ENCODE data around the gene GYG1.

GYG1 gene

DNA sequence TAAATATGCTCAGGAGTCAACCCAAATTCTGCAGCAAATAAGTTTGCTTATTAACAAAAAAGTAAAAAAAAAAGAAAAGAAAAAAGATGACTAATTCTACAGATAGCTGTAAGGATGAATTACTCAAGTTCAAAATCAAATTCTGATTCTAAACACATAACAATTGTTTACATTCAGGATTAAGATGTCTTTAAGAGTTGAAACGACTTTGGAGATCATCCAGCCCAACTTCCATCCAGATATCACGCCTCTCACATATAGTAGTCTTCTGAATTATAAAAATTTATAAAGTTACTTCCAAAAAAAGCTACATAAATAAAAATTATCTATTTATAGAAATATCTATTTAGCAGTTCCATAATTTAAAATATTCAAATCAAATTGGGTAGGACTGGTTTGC lies 39.8 kb downstream of the GYG1 start:
- H3K9me3 ChIP-seq (ENCODE audit: control insufficient read depth, low read length), result no peaks in the 10 kb centered on the region
- H3K4me1 ChIP-seq (ENCODE audit: control insufficient read depth, insufficient read depth, low read length, poor library complexity, severe bottlenecking), result no peaks in the 10 kb centered on the region
- H3K4me3 ChIP-seq (ENCODE audit: insufficient read depth, low read depth, low read length, poor library complexity, severe bottlenecking), result no peak overlapping the region
- peaks cover 13% of the 10 kb centered on the region for H3K36me3 ChIP-seq (ENCODE audit: control insufficient read depth, insufficient read depth, low read length)
- no peak overlapping the region for H3K27ac ChIP-seq (ENCODE audit: insufficient read depth, low read length, poor library complexity, severe bottlenecking)
- no peaks in the 10 kb centered on the region for H3K27me3 ChIP-seq (replicated peaks; ENCODE audit: control insufficient read depth, insufficient read depth, low read length, poor library complexity, severe bottlenecking)
- no peak for DNase-seq

DNA sequence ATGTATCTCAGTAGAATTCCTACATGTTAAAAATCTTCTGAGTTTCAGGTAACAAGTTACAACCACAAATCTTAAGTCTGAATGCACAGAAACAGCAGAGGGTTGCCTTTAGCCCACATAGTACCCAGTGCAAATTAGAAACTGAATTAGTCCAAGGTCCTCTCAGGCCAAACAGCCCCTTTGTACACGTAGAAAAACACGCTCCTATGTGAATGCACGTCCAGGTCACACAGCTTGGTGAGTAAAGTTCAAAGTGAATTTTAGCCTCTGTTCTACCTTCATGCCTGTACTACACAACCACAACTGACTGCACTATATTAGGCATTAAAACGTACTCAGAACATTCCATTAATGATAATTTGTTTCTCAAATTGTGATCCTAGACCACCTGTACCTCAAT lies 46.3 kb downstream of the GYG1 start:
- no peak overlapping the region for H3K27ac ChIP-seq (ENCODE audit: insufficient read depth, low read length, poor library complexity, severe bottlenecking)
- H3K4me3 ChIP-seq (ENCODE audit: insufficient read depth, low read depth, low read length, poor library complexity, severe bottlenecking), result no peak overlapping the region
- peaks cover 4% of the 10 kb centered on the region for H3K36me3 ChIP-seq (ENCODE audit: control insufficient read depth, insufficient read depth, low read length)
- no peaks in the 10 kb centered on the region for H3K4me1 ChIP-seq (ENCODE audit: control insufficient read depth, insufficient read depth, low read length, poor library complexity, severe bottlenecking)
- no peaks in the 10 kb centered on the region for H3K9me3 ChIP-seq (ENCODE audit: control insufficient read depth, low read length)
- no peaks in the 10 kb centered on the region for H3K27me3 ChIP-seq (replicated peaks; ENCODE audit: control insufficient read depth, insufficient read depth, low read length, poor library complexity, severe bottlenecking)
- no peak for DNase-seq

DNA sequence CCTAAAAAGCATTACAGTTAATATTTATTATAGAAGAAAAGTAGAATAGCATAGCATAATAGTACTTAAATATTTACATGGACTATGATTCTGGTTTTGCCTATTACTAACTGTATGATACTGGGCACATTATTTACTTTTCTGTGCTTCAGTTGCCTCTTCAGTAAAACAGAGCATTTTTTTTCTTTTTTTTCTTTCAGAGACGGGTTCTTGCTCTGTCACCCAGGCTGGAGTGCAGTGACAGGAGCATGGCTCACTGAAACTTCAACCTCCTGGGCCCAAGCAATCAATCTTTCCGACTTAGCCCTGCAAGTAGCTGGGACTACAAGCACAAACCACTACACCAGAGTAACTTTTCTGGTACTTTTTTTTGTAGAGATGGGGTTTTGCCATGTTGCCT lies 47.0 kb downstream of the GYG1 start:
- Histone ChIP-seq H3K9me3 (ENCODE audit: control insufficient read depth, low read length) (no peaks in the 10 kb centered on the region), H3K27ac (ENCODE audit: insufficient read depth, low read length, poor library complexity, severe bottlenecking) (no peak overlapping the region), H3K27me3 (replicated peaks; ENCODE audit: control insufficient read depth, insufficient read depth, low read length, poor library complexity, severe bottlenecking) (no peaks in the 10 kb centered on the region), H3K4me3 (ENCODE audit: insufficient read depth, low read depth, low read length, poor library complexity, severe bottlenecking) (no peak overlapping the region), H3K4me1 (ENCODE audit: control insufficient read depth, insufficient read depth, low read length, poor library complexity, severe bottlenecking) (no peaks in the 10 kb centered on the region), H3K36me3 (ENCODE audit: control insufficient read depth, insufficient read depth, low read length) (peaks cover 4% of the 10 kb centered on the region)
- DNase-seq, result no peak

DNA sequence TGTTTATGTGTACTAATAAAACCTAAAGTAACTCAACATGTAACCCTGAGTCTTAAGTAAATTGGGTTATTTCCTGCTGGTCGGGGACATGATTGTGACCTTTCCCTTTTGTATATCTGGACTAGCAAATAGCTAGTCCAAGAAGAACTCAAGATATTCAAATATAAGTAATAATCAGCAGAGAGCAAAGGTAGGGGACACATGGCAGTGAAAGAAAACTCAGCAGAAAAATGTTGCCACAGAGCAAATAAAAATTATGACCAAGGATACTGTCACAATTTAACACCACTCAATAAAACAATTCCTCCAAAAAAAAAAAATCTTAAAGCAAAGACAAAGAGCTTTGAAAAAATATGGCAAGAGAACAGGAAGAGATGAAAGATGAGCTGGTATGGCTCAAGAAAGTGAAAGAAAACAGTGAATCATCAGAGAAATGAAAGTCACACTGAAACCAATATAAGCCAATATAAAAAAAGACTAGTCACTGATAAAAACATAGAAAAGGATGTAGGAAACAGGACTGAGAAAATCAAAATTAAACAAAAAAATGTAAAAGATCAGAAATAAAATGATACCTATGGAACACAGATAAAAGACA lies 51.5 kb downstream of the GYG1 start:
- Histone ChIP-seq H3K27ac (ENCODE audit: insufficient read depth, low read length, poor library complexity, severe bottlenecking) (no peak overlapping the region), H3K4me1 (ENCODE audit: control insufficient read depth, insufficient read depth, low read length, poor library complexity, severe bottlenecking) (no peaks in the 10 kb centered on the region), H3K9me3 (ENCODE audit: control insufficient read depth, low read length) (no peaks in the 10 kb centered on the region), H3K36me3 (ENCODE audit: control insufficient read depth, insufficient read depth, low read length) (no peaks in the 10 kb centered on the region), H3K4me3 (ENCODE audit: insufficient read depth, low read depth, low read length, poor library complexity, severe bottlenecking) (no peak overlapping the region), H3K27me3 (replicated peaks; ENCODE audit: control insufficient read depth, insufficient read depth, low read length, poor library complexity, severe bottlenecking) (no peaks in the 10 kb centered on the region)
- no peak for DNase-seq

DNA sequence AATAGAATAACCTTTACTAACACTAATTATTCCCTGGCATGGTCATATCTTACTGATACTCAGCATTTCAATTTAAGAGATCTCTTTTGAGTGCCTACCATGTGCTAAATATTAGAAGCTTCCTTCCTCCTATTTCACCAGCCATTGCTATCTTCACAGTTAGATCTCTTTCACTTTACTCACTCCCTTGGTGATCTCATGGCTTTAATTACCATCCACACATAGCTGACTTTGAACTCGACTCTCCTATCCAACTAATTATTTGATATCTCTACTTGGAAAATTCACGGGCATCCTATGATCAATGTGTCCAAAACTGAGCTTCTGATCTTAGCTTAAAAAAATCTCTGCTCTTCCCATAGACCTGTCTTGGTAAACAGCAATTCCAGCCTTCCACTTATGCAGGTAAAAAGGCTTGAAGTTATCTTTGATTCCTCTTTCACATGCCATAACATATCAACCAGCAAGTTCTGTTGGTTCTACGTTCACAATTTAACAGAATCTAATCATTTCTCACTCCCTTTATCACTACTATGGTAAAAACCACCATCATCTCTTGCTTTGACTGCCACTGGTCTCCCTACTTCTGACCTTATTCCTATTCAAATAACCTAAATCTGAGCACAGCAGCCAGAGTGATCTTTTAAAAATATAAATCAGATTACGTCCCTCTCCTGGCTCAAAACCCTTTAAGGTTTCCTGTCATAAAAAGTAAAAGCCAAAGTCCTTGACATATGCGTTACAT lies 53.2 kb downstream of the GYG1 start:
- DNase-seq, result no peak
- H3K4me3 ChIP-seq (ENCODE audit: insufficient read depth, low read depth, low read length, poor library complexity, severe bottlenecking), result no peak overlapping the region
- H3K27me3 ChIP-seq (replicated peaks; ENCODE audit: control insufficient read depth, insufficient read depth, low read length, poor library complexity, severe bottlenecking), result no peaks in the 10 kb centered on the region
- no peaks in the 10 kb centered on the region for H3K9me3 ChIP-seq (ENCODE audit: control insufficient read depth, low read length)
- H3K4me1 ChIP-seq (ENCODE audit: control insufficient read depth, insufficient read depth, low read length, poor library complexity, severe bottlenecking), result no peaks in the 10 kb centered on the region
- no peak overlapping the region for H3K27ac ChIP-seq (ENCODE audit: insufficient read depth, low read length, poor library complexity, severe bottlenecking)
- H3K36me3 ChIP-seq (ENCODE audit: control insufficient read depth, insufficient read depth, low read length), result no peaks in the 10 kb centered on the region

DNA sequence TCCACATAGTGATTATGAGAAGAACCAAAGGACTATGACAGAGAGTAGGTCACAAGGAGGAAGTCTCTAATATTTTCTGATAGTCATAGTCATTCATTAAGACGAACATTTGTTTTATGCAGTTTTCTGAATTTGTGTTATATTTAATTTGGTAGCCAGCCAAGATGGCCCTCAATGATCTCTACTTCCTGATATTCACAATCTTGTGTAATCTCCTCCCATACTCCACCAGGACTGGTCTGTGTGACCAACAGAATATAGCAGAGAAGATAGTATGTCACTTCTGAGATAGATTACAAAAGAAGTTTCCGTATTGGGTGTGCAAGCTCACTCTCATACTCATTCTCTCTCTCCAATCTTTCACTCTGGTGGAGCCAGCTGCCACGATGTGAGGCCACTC lies 64.2 kb downstream of the GYG1 start:
- no peak overlapping the region for H3K4me3 ChIP-seq (ENCODE audit: insufficient read depth, low read depth, low read length, poor library complexity, severe bottlenecking)
- H3K36me3 ChIP-seq (ENCODE audit: control insufficient read depth, insufficient read depth, low read length), result peaks cover 6% of the 10 kb centered on the region
- no peaks in the 10 kb centered on the region for H3K4me1 ChIP-seq (ENCODE audit: control insufficient read depth, insufficient read depth, low read length, poor library complexity, severe bottlenecking)
- H3K27me3 ChIP-seq (replicated peaks; ENCODE audit: control insufficient read depth, insufficient read depth, low read length, poor library complexity, severe bottlenecking), result no peaks in the 10 kb centered on the region
- H3K9me3 ChIP-seq (ENCODE audit: control insufficient read depth, low read length), result no peaks in the 10 kb centered on the region
- no peak for DNase-seq
- no peak overlapping the region for H3K27ac ChIP-seq (ENCODE audit: insufficient read depth, low read length, poor library complexity, severe bottlenecking)

DNA sequence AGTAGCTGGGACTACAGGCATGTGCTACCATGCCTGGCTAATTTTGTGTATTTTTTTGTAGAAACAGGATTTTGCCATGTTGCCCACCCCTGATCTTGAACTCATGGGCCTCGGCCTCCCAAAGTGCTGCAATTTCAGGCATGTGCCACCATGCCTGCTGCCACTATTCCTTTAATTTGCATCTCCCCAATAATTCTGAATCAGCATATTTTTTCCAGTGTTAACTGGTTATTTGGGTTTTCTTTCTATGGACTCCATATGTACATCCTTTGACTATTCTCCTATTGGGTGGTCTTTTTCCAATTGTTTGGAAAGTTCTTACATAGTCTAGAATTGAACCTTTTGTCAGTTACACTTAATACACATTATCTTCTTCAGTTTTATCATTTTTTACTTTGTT lies 66.9 kb downstream of the GYG1 start:
- peaks cover 5% of the 10 kb centered on the region for H3K36me3 ChIP-seq (ENCODE audit: control insufficient read depth, insufficient read depth, low read length)
- no peaks in the 10 kb centered on the region for H3K9me3 ChIP-seq (ENCODE audit: control insufficient read depth, low read length)
- DNase-seq, result no peak
- H3K4me1 ChIP-seq (ENCODE audit: control insufficient read depth, insufficient read depth, low read length, poor library complexity, severe bottlenecking), result no peaks in the 10 kb centered on the region
- no peak overlapping the region for H3K27ac ChIP-seq (ENCODE audit: insufficient read depth, low read length, poor library complexity, severe bottlenecking)
- no peaks in the 10 kb centered on the region for H3K27me3 ChIP-seq (replicated peaks; ENCODE audit: control insufficient read depth, insufficient read depth, low read length, poor library complexity, severe bottlenecking)
- H3K4me3 ChIP-seq (ENCODE audit: insufficient read depth, low read depth, low read length, poor library complexity, severe bottlenecking), result no peak overlapping the region

DNA sequence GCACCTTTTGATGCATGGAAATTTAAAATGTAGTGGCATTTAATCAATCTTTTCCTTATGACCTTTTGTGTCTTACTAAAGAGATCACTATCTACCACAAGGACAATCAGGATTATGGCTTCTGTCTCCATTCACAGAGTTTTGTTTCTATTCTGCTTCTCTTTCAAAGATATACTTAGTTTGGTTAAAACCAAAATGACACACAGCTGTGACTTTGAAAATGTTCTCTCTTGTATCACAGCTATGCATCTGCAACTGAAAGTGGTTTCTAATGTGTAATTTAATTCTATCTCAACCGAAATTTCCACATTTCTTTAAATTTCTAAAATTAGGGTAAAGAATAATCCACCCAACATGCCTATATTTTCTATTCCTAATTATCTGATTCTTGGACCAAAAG lies 67.3 kb downstream of the GYG1 start:
- Histone ChIP-seq H3K27me3 (replicated peaks; ENCODE audit: control insufficient read depth, insufficient read depth, low read length, poor library complexity, severe bottlenecking) (no peaks in the 10 kb centered on the region), H3K4me3 (ENCODE audit: insufficient read depth, low read depth, low read length, poor library complexity, severe bottlenecking) (no peak overlapping the region), H3K4me1 (ENCODE audit: control insufficient read depth, insufficient read depth, low read length, poor library complexity, severe bottlenecking) (no peaks in the 10 kb centered on the region), H3K9me3 (ENCODE audit: control insufficient read depth, low read length) (no peaks in the 10 kb centered on the region), H3K27ac (ENCODE audit: insufficient read depth, low read length, poor library complexity, severe bottlenecking) (no peak overlapping the region), H3K36me3 (ENCODE audit: control insufficient read depth, insufficient read depth, low read length) (peaks cover 1% of the 10 kb centered on the region)
- DNase-seq, result no peak

DNA sequence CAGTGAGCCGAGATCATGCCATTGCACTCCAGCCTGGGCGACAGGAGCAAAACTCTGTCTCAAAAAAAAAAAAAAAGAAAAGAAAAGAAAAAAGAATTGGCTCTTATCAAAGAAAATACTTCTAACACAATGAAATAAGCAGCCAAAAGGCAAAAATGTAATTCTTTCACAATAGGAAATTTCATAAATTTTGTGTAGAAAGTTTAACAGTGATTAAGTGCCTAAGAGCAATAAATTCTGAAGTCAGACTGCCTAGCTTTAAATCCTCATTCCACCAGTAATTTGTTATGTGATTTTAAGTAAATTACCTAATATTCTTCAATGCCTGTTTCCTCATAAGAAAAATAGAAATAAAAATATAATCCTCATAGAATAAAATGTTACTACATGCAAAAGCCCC lies 70.4 kb downstream of the GYG1 start:
- H3K27me3 ChIP-seq (replicated peaks; ENCODE audit: control insufficient read depth, insufficient read depth, low read length, poor library complexity, severe bottlenecking), result no peaks in the 10 kb centered on the region
- DNase-seq, result no peak
- no peaks in the 10 kb centered on the region for H3K36me3 ChIP-seq (ENCODE audit: control insufficient read depth, insufficient read depth, low read length)

DNA sequence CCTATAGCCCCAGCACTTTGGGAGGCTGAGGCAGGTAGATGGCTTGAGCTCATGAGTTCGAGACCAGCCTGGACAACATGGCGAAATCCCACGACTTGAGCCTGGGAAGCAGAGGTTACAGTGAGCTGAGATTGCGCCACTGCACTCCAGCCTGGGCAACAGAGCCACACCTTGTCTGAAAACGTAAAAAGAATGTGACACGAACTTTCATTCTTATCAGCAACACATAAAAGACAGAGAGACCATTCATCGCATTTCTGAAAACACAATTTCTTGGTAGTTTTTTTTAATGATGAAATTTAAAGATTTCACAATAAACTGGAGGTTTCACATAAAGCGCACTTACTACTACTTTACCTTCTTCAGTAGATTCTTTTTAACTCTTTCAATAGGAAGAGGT lies 76.5 kb downstream of the GYG1 start:
- Histone ChIP-seq H3K27ac (ENCODE audit: insufficient read depth, low read length, poor library complexity, severe bottlenecking) (no peak overlapping the region), H3K4me3 (ENCODE audit: insufficient read depth, low read depth, low read length, poor library complexity, severe bottlenecking) (no peak overlapping the region), H3K4me1 (ENCODE audit: control insufficient read depth, insufficient read depth, low read length, poor library complexity, severe bottlenecking) (no peaks in the 10 kb centered on the region), H3K9me3 (ENCODE audit: control insufficient read depth, low read length) (no peaks in the 10 kb centered on the region), H3K27me3 (replicated peaks; ENCODE audit: control insufficient read depth, insufficient read depth, low read length, poor library complexity, severe bottlenecking) (no peaks in the 10 kb centered on the region), H3K36me3 (ENCODE audit: control insufficient read depth, insufficient read depth, low read length) (peaks cover 17% of the 10 kb centered on the region)
- no peak for DNase-seq

More for the DNA sequence above, 70.4 kb downstream of the GYG1 start:
- Histone ChIP-seq H3K4me3 (ENCODE audit: insufficient read depth, low read depth, low read length, poor library complexity, severe bottlenecking) (no peak overlapping the region), H3K9me3 (ENCODE audit: control insufficient read depth, low read length) (no peaks in the 10 kb centered on the region), H3K4me1 (ENCODE audit: control insufficient read depth, insufficient read depth, low read length, poor library complexity, severe bottlenecking) (no peaks in the 10 kb centered on the region), H3K27ac (ENCODE audit: insufficient read depth, low read length, poor library complexity, severe bottlenecking) (no peak overlapping the region)

All from effector memory CD4-positive, alpha-beta T cell (primary cell).